Neural cell (in vitro differentiated cells): ENCODE results near the gene ATP2A1. TPM values are rescaled to one million over a fixed set of nuclear protein-coding genes. Genes with fewer than 3 reads are reported as not detected.
"Not testable (repeated sequence)": the region's sequence is repeated elsewhere in the genome, so short reads cannot be mapped to it uniquely, and the experiment has no call there.

Experiments
- H2AFZ ChIP-seq: fragments of 200-600, 300-800 bp; sonication (generic), shearing (Covaris generic); 2 replicates; pipeline ENCODE4 v1.6.0; 2014; ENCODE audit warnings: low read depth, mild to moderate bottlenecking, antibody characterized with exemption, low read length, moderate library complexity
- H3F3A ChIP-seq: fragments of 200-600 bp; shearing (Covaris generic); 2 replicates; pipeline ENCODE4 v1.6.1; 2016; ENCODE audit warnings: mild to moderate bottlenecking, moderate library complexity, mixed read lengths, antibody characterized with exemption, low read length; ENCODE audit not compliant: insufficient read depth, poor library complexity, severe bottlenecking
- H3K27ac ChIP-seq: fragments of 200-600, 300-800 bp; sonication (generic), shearing (Covaris generic); 2 replicates; pipeline ENCODE4 v1.5.1; 2014; ENCODE audit warnings: mild to moderate bottlenecking, low read length, moderate library complexity
- H3K27me3 ChIP-seq: fragments of 300-800, 200-600 bp; sonication (generic), shearing (Covaris generic); 2 replicates; pipeline ENCODE4 v1.6.0; 2014; ENCODE audit warnings: mild to moderate bottlenecking, low read depth, low read length, moderate library complexity; ENCODE audit not compliant: insufficient read depth
- H3K36me3 ChIP-seq: fragments of 300-800, 200-600 bp; sonication (generic), shearing (Covaris generic); 2 replicates; pipeline ENCODE4 v1.5.1; 2014; ENCODE audit warnings: mild to moderate bottlenecking, antibody characterized with exemption, low read length, moderate library complexity; ENCODE audit not compliant: insufficient read depth
- H3K4me2 ChIP-seq: fragments of 300-800, 200-600 bp; sonication (generic), shearing (Covaris generic); 2 replicates; pipeline ENCODE4 v1.6.0; 2014; ENCODE audit warnings: mild to moderate bottlenecking, low read length
- H3K4me3 ChIP-seq: fragments of 300-800, 200-600 bp; sonication (generic), shearing (Covaris generic); 2 replicates; pipeline ENCODE4 v1.5.1; 2014; ENCODE audit warnings: mild to moderate bottlenecking, low read length, moderate library complexity
- H3K79me2 ChIP-seq: fragments of 200-600 bp; shearing (Covaris generic); replicated peaks from 2 replicates; pipeline ENCODE4 v1.6.0; 2014; ENCODE audit warnings: mild to moderate bottlenecking, low read length, moderate library complexity; ENCODE audit not compliant: insufficient read depth
- H3K9ac ChIP-seq: fragments of 300-800, 200-600 bp; sonication (generic), shearing (Covaris generic); 2 replicates; pipeline ENCODE4 v1.6.1; 2016; ENCODE audit warnings: mild to moderate bottlenecking, low read length, mixed read lengths
- H3K9me2 ChIP-seq: fragments of 200-600 bp; shearing (Covaris generic); 2 replicates; pipeline ENCODE4 v1.6.1; 2016; ENCODE audit warnings: mild to moderate bottlenecking, low read length, mixed read lengths; ENCODE audit not compliant: insufficient read depth
- H3K9me3 ChIP-seq: fragments of 200-600, 300-800 bp; sonication (generic), shearing (Covaris generic); 2 replicates; pipeline ENCODE4 v1.6.1; 2016; ENCODE audit warnings: mild to moderate bottlenecking, mixed run types, low read length, moderate library complexity, mixed read lengths
- H4K20me1 ChIP-seq: fragments of 200-600 bp; shearing (Covaris generic); 2 replicates; pipeline ENCODE4 v1.6.1; 2016; ENCODE audit warnings: mild to moderate bottlenecking, mixed run types; ENCODE audit not compliant: insufficient read depth
- CTCF ChIP-seq: fragments of 450-650 bp; IDR thresholded peaks from 2 replicates; pipeline ENCODE4 v1.5.1; 2014; ENCODE audit warnings: antibody characterized with exemption, mild to moderate bottlenecking, moderate library complexity; ENCODE audit not compliant: poor library complexity, severe bottlenecking
- EP300 ChIP-seq: fragments of 450-650 bp; conservative IDR thresholded peaks from 2 replicates; pipeline ENCODE4 v1.6.1; 2014; ENCODE audit warnings: antibody characterized with exemption, mild to moderate bottlenecking, moderate library complexity; ENCODE audit not compliant: poor library complexity, severe bottlenecking
- EZH2 ChIP-seq: fragments of 200-600, 300-800 bp; shearing (Covaris generic), sonication (generic); IDR thresholded peaks from 2 replicates; pipeline ENCODE4 v1.6.1; 2014; ENCODE audit warnings: antibody characterized with exemption, low read length, borderline replicate concordance, mild to moderate bottlenecking; ENCODE audit not compliant: insufficient read depth, poor library complexity, severe bottlenecking
- MXI1 ChIP-seq: fragments of 450-650 bp; conservative IDR thresholded peaks from 2 replicates; pipeline ENCODE4 v1.6.1; 2014; ENCODE audit warnings: antibody characterized with exemption, mild to moderate bottlenecking; ENCODE audit not compliant: poor library complexity, severe bottlenecking
- POLR2AphosphoS5 ChIP-seq: IDR thresholded peaks from 2 replicates; pipeline ENCODE4 v1.6.1; 2012
- RAD21 ChIP-seq: fragments of 450-650 bp; conservative IDR thresholded peaks from 2 replicates; pipeline ENCODE4 v1.6.1; 2014; ENCODE audit warnings: antibody characterized with exemption, mild to moderate bottlenecking, moderate library complexity
- REST ChIP-seq: IDR thresholded peaks from 2 replicates; pipeline ENCODE4 v1.6.1; 2012; ENCODE audit warnings: borderline replicate concordance
- SMC3 ChIP-seq: fragments of 450-650 bp; conservative IDR thresholded peaks from 2 replicates; pipeline ENCODE4 v1.6.1; 2014; ENCODE audit warnings: antibody characterized with exemption, mild to moderate bottlenecking, moderate library complexity; ENCODE audit not compliant: poor library complexity
- TAF1 ChIP-seq: IDR thresholded peaks from 2 replicates; pipeline ENCODE4 v1.6.1; 2012; ENCODE audit warnings: low read depth
- polyA plus RNA-seq: library from polyadenylated mRNA; depleted of rRNA; stranded (reverse); fragments of >200 nt; gene quantifications from 2 replicates; pipeline ENCODE4 v1.2.3, GENCODE V29; 2014

The ATP2A1 gene
- polyA plus RNA-seq, 1 donor from 2014 or later, result 0.06 TPM

- H3K36me3 ChIP-seq, result no peaks in the 10 kb centered on the region
- H3K27ac ChIP-seq, result peak overlapping the region; percentile 74
- H4K20me1 ChIP-seq, result no peaks in the 10 kb centered on the region
- no peaks in the 10 kb centered on the region for H3K79me2 ChIP-seq
- peak overlapping the region; percentile 87 for H3K9ac ChIP-seq
- peak overlapping the region; percentile 89 for H2AFZ ChIP-seq
- peak overlapping the region; percentile 94 for H3K4me3 ChIP-seq
- H3K27me3 ChIP-seq, result no peaks in the 10 kb centered on the region
- peak overlapping the region; percentile 41 for H3K4me2 ChIP-seq
- TF ChIP-seq CTCF (no peak), RAD21 (no peak), REST (no peak), SMC3 (no peak), POLR2AphosphoS5 (no peak), EP300 (no peak), EZH2 (no peak), MXI1 (no peak), TAF1 (no peak)
- H3K9me3 ChIP-seq, result no peaks in the 10 kb centered on the region
- H3F3A ChIP-seq, result no peaks in the 10 kb centered on the region
- H3K9me2 ChIP-seq, result no peaks in the 10 kb centered on the region
These were observed 47.3 kb downstream of the ATP2A1 start for GRCh38 chr16:28925386-28926228.

DNA sequence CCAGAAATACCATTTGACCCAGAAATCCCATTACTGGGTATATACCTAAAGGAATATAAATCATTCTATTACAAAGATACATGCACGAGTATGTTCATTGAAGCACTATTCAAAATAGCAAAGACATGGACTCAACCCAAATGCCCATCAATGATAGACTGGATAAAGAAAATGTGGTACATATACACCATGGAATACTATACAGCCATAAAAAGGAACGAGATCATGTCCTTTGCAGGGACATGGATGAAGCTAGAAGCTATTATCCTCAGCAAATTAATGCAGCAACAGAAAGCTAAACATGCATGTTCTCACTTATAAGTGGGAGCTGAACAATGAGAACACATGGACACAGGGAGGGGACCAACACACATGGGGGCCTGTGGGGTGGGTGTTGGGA is 48.0 kb downstream of the ATP2A1 start:
- H2AFZ ChIP-seq, H3K27me3 ChIP-seq, H4K20me1 ChIP-seq, H3K27ac ChIP-seq, H3K9me2 ChIP-seq, H3K36me3 ChIP-seq, H3K9me3 ChIP-seq, H3F3A ChIP-seq, H3K79me2 ChIP-seq, H3K9ac ChIP-seq, H3K4me2 ChIP-seq: not testable (repeated sequence)
- peak overlapping the region; percentile 94 for H3K4me3 ChIP-seq
